HepG2 (cell line): ENCODE results near the gene CFHR3. TPM values are rescaled to one million over a fixed set of nuclear protein-coding genes. Genes with fewer than 3 reads are reported as not detected.

ENCODE experiments used
- ATAC-seq: fragments of 200-7000 bp; cut with Tn5 transposase; 3 replicates; pipeline ENCODE4 v1.9.1; 2020; ENCODE audit warnings: mild to moderate bottlenecking, moderate library complexity
- BruUV-seq: library from RNA; stranded (reverse); fragments of 400-500 nt; replicated peaks from 2 replicates; lab custom pipeline; 2021; lab: Mats Ljungman, UMichigan
- CTCF ChIA-PET: fragments of 300-600 bp; formaldehyde crosslinking; extraction: SDS; loops from one replicate; lab custom pipeline; 2021; ENCODE audit warnings: low total read pairs, inconsistent platforms, low intra/inter-chr PET ratio; lab: Yijun Ruan, JAX
- POLR2A ChIA-PET: fragments of 350-600 bp; sonication (Branson Sonifier 250); formaldehyde crosslinking; loops from one replicate; lab custom pipeline; 2020; ENCODE audit warnings: antibody characterized with exemption, inconsistent platforms; lab: Yijun Ruan, JAX
- DNase-seq: peaks from one replicate; pipeline ENCODE4 v3.0.0-alpha.2; 2015; ENCODE audit warnings: low spot score
- FAIRE-seq: peaks from 3 replicates; lab custom pipeline; 2011; peaks lifted over from hg19 to GRCh38; lab: Jason Lieb, UNC
- H2AFZ ChIP-seq: one replicate; pipeline ENCODE4 v1.6.1; 2011; ENCODE audit warnings: low read length, inconsistent platforms
- H3K27ac ChIP-seq: fragments of 300-600 bp; 3 replicates; pipeline ENCODE4 v1.8.0; 2011; ENCODE audit warnings: mixed run types, mild to moderate bottlenecking, mixed read lengths, low read length, inconsistent platforms; ENCODE audit not compliant: insufficient read depth; ENCODE audit errors: extremely low read length
- H3K27me3 ChIP-seq, 2 experiments: fragments of 200-600 bp in 1 of 2; 2 replicates in 1 of 2; 3 replicates in 1 of 2; pipeline versions ENCODE4 v1.6.0 to v1.8.0; 2011; ENCODE audit warnings: low read length in 2 of 2, mild to moderate bottlenecking in 2 of 2, moderate library complexity in 2 of 2, inconsistent platforms in 1 of 2; ENCODE audit not compliant: insufficient read depth in 2 of 2, control insufficient read depth in 1 of 2
- H3K36me3 ChIP-seq, 2 experiments: fragments of 200-600 bp in 1 of 2; replicated peaks in 1 of 2; 2 replicates in 1 of 2; 3 replicates in 1 of 2; pipeline versions ENCODE4 v1.5.1 to v1.8.0; 2011; ENCODE audit warnings: low read length in 2 of 2, inconsistent platforms in 1 of 2; ENCODE audit not compliant: insufficient read depth in 2 of 2, control insufficient read depth in 1 of 2
- H3K4me1 ChIP-seq: 2 replicates; pipeline ENCODE4 v1.5.1; 2012; ENCODE audit warnings: low read length, inconsistent platforms; ENCODE audit not compliant: insufficient read depth
- H3K4me2 ChIP-seq: 2 replicates; pipeline ENCODE4 v1.6.0; 2011; ENCODE audit warnings: low read depth, low read length, inconsistent platforms
- H3K4me3 ChIP-seq, 3 experiments: fragments of 200-600 bp in 1 of 3; sonication (generic), shearing (Covaris generic) in 1 of 3; replicated peaks in 1 of 3; 2 replicates each; pipeline ENCODE4 v1.5.1; 2011 to 2016; ENCODE audit warnings: low read length in 3 of 3, inconsistent platforms in 2 of 3, low read depth in 2 of 3, mild to moderate bottlenecking in 2 of 3, control low read depth in 1 of 3, mixed read lengths in 1 of 3; ENCODE audit not compliant: insufficient read depth in 1 of 3
- H3K79me2 ChIP-seq: one replicate; pipeline ENCODE4 v1.6.1; 2011; ENCODE audit warnings: low read length, inconsistent platforms; ENCODE audit not compliant: insufficient read depth
- H3K9ac ChIP-seq: 2 replicates; pipeline ENCODE4 v1.6.0; 2011; ENCODE audit warnings: mild to moderate bottlenecking, low read depth, low read length, inconsistent platforms; ENCODE audit not compliant: insufficient read depth
- H3K9me3 ChIP-seq: 2 replicates; pipeline ENCODE4 v1.5.1; 2012; ENCODE audit warnings: mild to moderate bottlenecking, low read length
- H4K20me1 ChIP-seq: 2 replicates; pipeline ENCODE4 v1.6.0; 2011; ENCODE audit warnings: inconsistent platforms, mild to moderate bottlenecking, low read length, moderate library complexity; ENCODE audit not compliant: insufficient read depth
- TEAD3 ChIP-seq: optimal IDR thresholded peaks from 2 replicates; pipeline ENCODE3; 2016; ENCODE audit warnings: borderline replicate concordance
- ZNF34 ChIP-seq: sonication (generic); formaldehyde crosslinking; IDR thresholded peaks from 2 replicates; pipeline ENCODE4 v1.4.0; 2020; ENCODE audit warnings: mild to moderate bottlenecking, missing genetic modification reagents, borderline replicate concordance
- ZZZ3 ChIP-seq: sonication (generic); formaldehyde crosslinking; IDR thresholded peaks from 2 replicates; pipeline ENCODE4 v1.4.0; 2020; ENCODE audit warnings: missing genetic modification reagents, mild to moderate bottlenecking, borderline replicate concordance
- WGBS: methylation state at CpG from one replicate; pipeline ENCODE4 v1.1.6; 2017; ENCODE audit warnings: low lambda C conversion rate; 5-methylcytosine and 5-hydroxymethylcytosine counted together
- in situ Hi-C: cut with HindIII; loops from 2 replicates; pipeline ENCODE4 v1.10.0; 2017; ENCODE audit warnings: low pct_unique_long_range_greater_than_20kb; ENCODE audit not compliant: extremely low pct_ligation_motif_present
- intact Hi-C: fragments of 100-400 bp; cut with micrococcal nuclease; formaldehyde crosslinking; loops from one replicate; pipeline ENCODE4 v1.10.0; 2022; ENCODE audit not compliant: unreplicated experiment
- polyA plus RNA-seq, 8 experiments: library from polyadenylated mRNA; depleted of rRNA in 3 of 8; stranded (reverse) in 7 of 8; unstranded in 1 of 8; fragments of >200 nt; fragmentation: Illumina TruSeq in 4 of 8; extraction: Trizol in 4 of 8; gene quantifications; 2 replicates each; pipeline versions ENCODE4 v1.2.1 to v1.2.3, GENCODE V29; 2011 to 2016; ENCODE audit warnings: low read depth in 4 of 8, missing spikeins in 1 of 8, mixed read lengths in 1 of 8; ENCODE audit not compliant: insufficient read depth in 1 of 8
- total RNA-seq, 5 experiments: library from RNA; depleted of rRNA; stranded (reverse); fragments of >200 nt; fragmentation: Illumina TruSeq; extraction: Trizol; gene quantifications; 2 replicates each; pipeline ENCODE4 v1.2.3, GENCODE V29; 2016; ENCODE audit warnings: low read depth in 1 of 5
- TF ChIP-seq, protein P1 (sequence below): sonication (generic); formaldehyde crosslinking; IDR thresholded peaks from 2 replicates; pipeline ENCODE4 v1.9.0; 2021; ENCODE audit warnings: mild to moderate bottlenecking, missing genetic modification reagents
- TF ChIP-seq, protein P2 (sequence below): sonication (generic); formaldehyde crosslinking; IDR thresholded peaks from 2 replicates; pipeline ENCODE4 v1.4.0; 2020; ENCODE audit warnings: low read depth, mild to moderate bottlenecking, missing genetic modification reagents

The CFHR3 gene
- total and polyA plus RNA-seq, 2 of the 13 experiments (the other 11 are each of a cell fraction or from before 2014, with no cell fraction given), result not detected

DNA sequence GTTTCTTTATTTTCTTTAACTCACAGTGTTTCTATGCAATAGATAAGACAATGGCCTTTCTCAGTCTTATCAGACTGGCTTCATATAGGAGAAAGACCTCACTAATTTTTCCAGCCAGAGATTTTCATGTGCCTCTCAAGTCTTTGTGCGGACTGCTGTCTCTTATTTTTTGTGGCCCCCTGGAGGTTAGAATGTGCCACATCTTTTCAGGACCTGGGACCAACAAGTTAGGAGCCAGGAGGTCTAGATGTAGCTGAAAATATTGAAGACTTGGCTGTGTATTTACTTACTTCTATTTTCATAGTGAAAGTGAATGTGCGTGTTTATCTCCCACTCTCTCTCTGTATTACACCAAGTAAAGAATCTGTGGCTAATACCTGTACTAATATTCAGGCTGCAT lies 42.1 kb upstream of the CFHR3 start:
- no peaks in the 10 kb centered on the region for H4K20me1 ChIP-seq
- 0% methylated on average over 2 of the region's 2 CpGs for WGBS
- no peaks in the 10 kb centered on the region for H3K36me3 ChIP-seq
- TF ChIP-seq TEAD3 (CRISPR knock-in tag) (peak; percentile 58), ZNF34 (CRISPR knock-in tag) (no peak)
- no peak overlapping the region for H3K4me2 ChIP-seq
- ChIA-PET POLR2A (no interaction called here), CTCF (no interaction called here)
- intact Hi-C loops (no loop called here), in situ Hi-C loops (loop anchor here (25.0 kb wide), 2 partner anchors 330 to 630 kb away; partner anchors contain the start of gene F13B)
- DNase-seq, result peak; percentile 18
- H2AFZ ChIP-seq, result no peak overlapping the region
- H3K4me3 ChIP-seq, result no peak overlapping the region
- H3K27ac ChIP-seq, result no peak overlapping the region
- BruUV-seq, result no TSS peak
- H3K79me2 ChIP-seq, result no peaks in the 10 kb centered on the region
- H3K27me3 ChIP-seq, result no peaks in the 10 kb centered on the region; a peak in 1 of 5 replicates
- ATAC-seq, result peak; percentile 83
- no peak for FAIRE-seq
- no peaks in the 10 kb centered on the region; the same call in 1 of the 2 replicates for H3K9me3 ChIP-seq
- no peak overlapping the region for H3K9ac ChIP-seq
- H3K4me1 ChIP-seq, result no peaks in the 10 kb centered on the region

DNA sequence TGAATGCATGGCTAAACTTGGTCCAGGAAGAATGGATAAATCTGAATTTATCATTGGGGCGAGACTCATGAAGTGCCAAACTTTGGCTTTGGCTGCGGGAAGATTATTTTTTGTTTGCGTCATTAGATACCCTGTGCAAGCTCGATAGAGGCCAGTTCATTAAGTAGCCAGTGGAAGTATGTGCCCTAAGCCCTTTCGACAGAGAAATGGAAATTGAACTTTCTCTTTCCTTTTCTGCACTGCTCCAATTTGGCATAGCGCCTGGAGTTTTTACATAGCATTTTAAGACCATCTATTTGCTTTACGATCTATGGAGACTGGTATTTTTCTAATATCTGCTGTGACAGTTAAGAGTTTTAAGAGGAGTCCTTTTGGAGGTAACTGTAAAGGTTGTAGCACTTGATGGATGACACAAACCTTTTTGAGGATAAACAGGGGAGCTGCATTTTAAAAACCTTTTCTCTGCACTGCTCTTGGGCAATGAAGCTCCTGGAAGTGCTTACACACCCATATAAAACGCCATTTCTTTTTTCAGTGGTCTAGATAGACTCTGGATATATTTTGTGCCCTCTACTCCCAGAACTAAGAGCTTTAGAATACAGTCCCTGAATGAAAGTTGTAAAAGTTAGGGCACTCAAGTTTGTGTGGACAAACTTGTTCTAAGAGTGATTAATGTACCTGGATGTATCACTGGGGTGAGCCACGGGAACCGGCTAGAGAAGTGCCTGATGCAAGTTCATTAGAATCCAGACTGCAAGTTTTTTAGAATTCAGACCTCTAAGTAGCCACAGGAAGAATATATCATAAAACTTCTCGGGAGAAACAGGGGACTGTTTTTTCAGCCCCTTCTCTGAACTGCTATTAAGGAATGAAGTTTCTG lies 41.3 kb upstream of the CFHR3 start:
- Histone ChIP-seq H3K36me3 (no peaks in the 10 kb centered on the region), H2AFZ (no peak overlapping the region), H3K9me3 (peaks cover 6% of the 10 kb centered on the region), H3K79me2 (no peaks in the 10 kb centered on the region), H3K27me3 (no peaks in the 10 kb centered on the region; a peak in 1 of 5 replicates), H3K4me1 (no peaks in the 10 kb centered on the region), H3K4me2 (no peak overlapping the region), H3K9ac (no peak overlapping the region), H4K20me1 (no peaks in the 10 kb centered on the region), H3K4me3 (no peak overlapping the region), H3K27ac (no peak overlapping the region)
- no peak for DNase-seq
- BruUV-seq, result no TSS peak
- no peak for FAIRE-seq
- in situ Hi-C loops, result loop anchor here (25.0 kb wide), 2 partner anchors 329 to 629 kb away; partner anchors contain the start of gene F13B
- 34% methylated on average over 11 of the region's 11 CpGs for WGBS
- ChIA-PET POLR2A (no interaction called here), CTCF (no interaction called here)
- no peak for ATAC-seq
- intact Hi-C loops, result no loop called here
- TF ChIP-seq, protein P1, sequence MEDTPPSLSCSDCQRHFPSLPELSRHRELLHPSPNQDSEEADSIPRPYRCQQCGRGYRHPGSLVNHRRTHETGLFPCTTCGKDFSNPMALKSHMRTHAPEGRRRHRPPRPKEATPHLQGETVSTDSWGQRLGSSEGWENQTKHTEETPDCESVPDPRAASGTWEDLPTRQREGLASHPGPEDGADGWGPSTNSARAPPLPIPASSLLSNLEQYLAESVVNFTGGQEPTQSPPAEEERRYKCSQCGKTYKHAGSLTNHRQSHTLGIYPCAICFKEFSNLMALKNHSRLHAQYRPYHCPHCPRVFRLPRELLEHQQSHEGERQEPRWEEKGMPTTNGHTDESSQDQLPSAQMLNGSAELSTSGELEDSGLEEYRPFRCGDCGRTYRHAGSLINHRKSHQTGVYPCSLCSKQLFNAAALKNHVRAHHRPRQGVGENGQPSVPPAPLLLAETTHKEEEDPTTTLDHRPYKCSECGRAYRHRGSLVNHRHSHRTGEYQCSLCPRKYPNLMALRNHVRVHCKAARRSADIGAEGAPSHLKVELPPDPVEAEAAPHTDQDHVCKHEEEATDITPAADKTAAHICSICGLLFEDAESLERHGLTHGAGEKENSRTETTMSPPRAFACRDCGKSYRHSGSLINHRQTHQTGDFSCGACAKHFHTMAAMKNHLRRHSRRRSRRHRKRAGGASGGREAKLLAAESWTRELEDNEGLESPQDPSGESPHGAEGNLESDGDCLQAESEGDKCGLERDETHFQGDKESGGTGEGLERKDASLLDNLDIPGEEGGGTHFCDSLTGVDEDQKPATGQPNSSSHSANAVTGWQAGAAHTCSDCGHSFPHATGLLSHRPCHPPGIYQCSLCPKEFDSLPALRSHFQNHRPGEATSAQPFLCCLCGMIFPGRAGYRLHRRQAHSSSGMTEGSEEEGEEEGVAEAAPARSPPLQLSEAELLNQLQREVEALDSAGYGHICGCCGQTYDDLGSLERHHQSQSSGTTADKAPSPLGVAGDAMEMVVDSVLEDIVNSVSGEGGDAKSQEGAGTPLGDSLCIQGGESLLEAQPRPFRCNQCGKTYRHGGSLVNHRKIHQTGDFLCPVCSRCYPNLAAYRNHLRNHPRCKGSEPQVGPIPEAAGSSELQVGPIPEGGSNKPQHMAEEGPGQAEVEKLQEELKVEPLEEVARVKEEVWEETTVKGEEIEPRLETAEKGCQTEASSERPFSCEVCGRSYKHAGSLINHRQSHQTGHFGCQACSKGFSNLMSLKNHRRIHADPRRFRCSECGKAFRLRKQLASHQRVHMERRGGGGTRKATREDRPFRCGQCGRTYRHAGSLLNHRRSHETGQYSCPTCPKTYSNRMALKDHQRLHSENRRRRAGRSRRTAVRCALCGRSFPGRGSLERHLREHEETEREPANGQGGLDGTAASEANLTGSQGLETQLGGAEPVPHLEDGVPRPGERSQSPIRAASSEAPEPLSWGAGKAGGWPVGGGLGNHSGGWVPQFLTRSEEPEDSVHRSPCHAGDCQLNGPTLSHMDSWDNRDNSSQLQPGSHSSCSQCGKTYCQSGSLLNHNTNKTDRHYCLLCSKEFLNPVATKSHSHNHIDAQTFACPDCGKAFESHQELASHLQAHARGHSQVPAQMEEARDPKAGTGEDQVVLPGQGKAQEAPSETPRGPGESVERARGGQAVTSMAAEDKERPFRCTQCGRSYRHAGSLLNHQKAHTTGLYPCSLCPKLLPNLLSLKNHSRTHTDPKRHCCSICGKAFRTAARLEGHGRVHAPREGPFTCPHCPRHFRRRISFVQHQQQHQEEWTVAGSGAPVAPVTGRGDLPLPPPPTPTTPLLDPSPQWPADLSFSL (CRISPR knock-in tag), result no peak
- TF ChIP-seq, protein P2, sequence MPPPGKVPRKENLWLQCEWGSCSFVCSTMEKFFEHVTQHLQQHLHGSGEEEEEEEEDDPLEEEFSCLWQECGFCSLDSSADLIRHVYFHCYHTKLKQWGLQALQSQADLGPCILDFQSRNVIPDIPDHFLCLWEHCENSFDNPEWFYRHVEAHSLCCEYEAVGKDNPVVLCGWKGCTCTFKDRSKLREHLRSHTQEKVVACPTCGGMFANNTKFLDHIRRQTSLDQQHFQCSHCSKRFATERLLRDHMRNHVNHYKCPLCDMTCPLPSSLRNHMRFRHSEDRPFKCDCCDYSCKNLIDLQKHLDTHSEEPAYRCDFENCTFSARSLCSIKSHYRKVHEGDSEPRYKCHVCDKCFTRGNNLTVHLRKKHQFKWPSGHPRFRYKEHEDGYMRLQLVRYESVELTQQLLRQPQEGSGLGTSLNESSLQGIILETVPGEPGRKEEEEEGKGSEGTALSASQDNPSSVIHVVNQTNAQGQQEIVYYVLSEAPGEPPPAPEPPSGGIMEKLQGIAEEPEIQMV (CRISPR knock-in tag), result no peak
- no peak for TF ChIP-seq ZZZ3 (CRISPR knock-in tag)
